GM04504 (cell line): ENCODE measurements around the gene MT1A.
"Not testable (repeated sequence)": the region's sequence is repeated elsewhere in the genome, so short reads cannot be mapped to it uniquely, and the experiment has no call there.

Source experiments
- DNase-seq: peaks from one replicate; pipeline ENCODE4 v3.0.0-alpha.2; 2012; ENCODE audit warnings: low read depth

The MT1A gene

GRCh38 chr16:56610609-56611111 is 27.8 kb upstream of the MT1A start:
- DNase-seq, result no peak

GRCh38 chr16:56611281-56611833 is 27.1 kb upstream of the MT1A start:
- no peak for DNase-seq

GRCh38 chr16:56613706-56614105 is 24.8 kb upstream of the MT1A start:
- DNase-seq, result no peak

GRCh38 chr16:56614549-56614991 is 23.9 kb upstream of the MT1A start:
- no peak for DNase-seq

GRCh38 chr16:56615353-56615752 is 23.1 kb upstream of the MT1A start:
- no peak for DNase-seq

GRCh38 chr16:56616608-56617211 is 21.8 kb upstream of the MT1A start:
- DNase-seq, result no peak

- DNase-seq, result no peak
These were observed 21.0 kb upstream of the MT1A start for GRCh38 chr16:56617212-56618085.

- no peak for DNase-seq
These were observed 20.3 kb upstream of the MT1A start for GRCh38 chr16:56618138-56618537.

- no peak for DNase-seq
These were observed 18.0 kb upstream of the MT1A start for GRCh38 chr16:56620339-56620897.

GRCh38 chr16:56621665-56622445 is 16.6 kb upstream of the MT1A start:
- DNase-seq, result not testable (repeated sequence)

GRCh38 chr16:56623184-56623583 is 15.3 kb upstream of the MT1A start:
- not testable (repeated sequence) for DNase-seq

- no peak for DNase-seq
These were observed 14.8 kb upstream of the MT1A start for GRCh38 chr16:56623637-56624036.

- DNase-seq, result no peak
These were observed 13.1 kb upstream of the MT1A start, which contains the start of gene MT1E for GRCh38 chr16:56625140-56625942. Gene MT1E (plus strand): TSS chr16:56625781. CDS start chr16:56625852, 71 bp downstream.

- DNase-seq, result no peak
These were observed 12.4 kb upstream of the MT1A start for GRCh38 chr16:56625943-56626654.

GRCh38 chr16:56626685-56627084 is 11.8 kb upstream of the MT1A start:
- no peak for DNase-seq

- DNase-seq, result no peak
These were observed 9.7 kb upstream of the MT1A start for GRCh38 chr16:56628486-56629350.

- no peak for DNase-seq
These were observed 8.9 kb upstream of the MT1A start for GRCh38 chr16:56629531-56629930.

GRCh38 chr16:56630134-56630533 is 8.3 kb upstream of the MT1A start:
- no peak for DNase-seq

GRCh38 chr16:56631197-56631596 is 7.3 kb upstream of the MT1A start:
- no peak for DNase-seq
